HG03442 (cell line): Measurements from ENCODE around the gene RORC.
"Not testable (repeated sequence)": the region's sequence is repeated elsewhere in the genome, so short reads cannot be mapped to it uniquely, and the experiment has no call there.

Source experiments
- ATAC-seq: cut with Tn5 transposase; IDR thresholded peaks from one replicate; pipeline ENCODE4 v1.9.1; 2021; ENCODE audit warnings: mild to moderate bottlenecking, moderate library complexity; ENCODE audit not compliant: unreplicated experiment

Gene RORC

DNA sequence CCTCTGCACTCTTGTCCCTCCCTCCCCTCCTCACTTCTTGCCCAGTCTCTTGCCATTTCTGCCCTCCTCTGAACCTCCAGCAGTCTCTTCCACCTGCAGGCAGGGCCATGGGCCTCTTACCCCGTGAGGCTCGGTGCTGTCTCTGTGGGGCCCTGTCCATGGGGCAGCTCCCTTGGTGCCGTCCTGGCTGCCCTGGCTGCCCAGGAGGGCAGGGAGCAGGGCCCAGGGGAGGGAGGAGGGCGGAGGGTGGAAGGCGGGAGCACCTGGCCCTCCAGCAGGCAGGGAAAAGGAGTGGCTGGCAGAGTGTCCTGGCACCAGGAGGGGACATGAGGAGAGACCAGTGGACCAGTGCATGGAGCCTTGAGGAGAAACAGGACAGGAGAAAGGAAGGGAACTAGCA, at the start of gene RORC:
Gene RORC, minus strand, starts transcription at position 198 of the 400 bp plus-strand sequence. Its CDS starts 38 bp downstream, at position 160.
- no peak for ATAC-seq

DNA sequence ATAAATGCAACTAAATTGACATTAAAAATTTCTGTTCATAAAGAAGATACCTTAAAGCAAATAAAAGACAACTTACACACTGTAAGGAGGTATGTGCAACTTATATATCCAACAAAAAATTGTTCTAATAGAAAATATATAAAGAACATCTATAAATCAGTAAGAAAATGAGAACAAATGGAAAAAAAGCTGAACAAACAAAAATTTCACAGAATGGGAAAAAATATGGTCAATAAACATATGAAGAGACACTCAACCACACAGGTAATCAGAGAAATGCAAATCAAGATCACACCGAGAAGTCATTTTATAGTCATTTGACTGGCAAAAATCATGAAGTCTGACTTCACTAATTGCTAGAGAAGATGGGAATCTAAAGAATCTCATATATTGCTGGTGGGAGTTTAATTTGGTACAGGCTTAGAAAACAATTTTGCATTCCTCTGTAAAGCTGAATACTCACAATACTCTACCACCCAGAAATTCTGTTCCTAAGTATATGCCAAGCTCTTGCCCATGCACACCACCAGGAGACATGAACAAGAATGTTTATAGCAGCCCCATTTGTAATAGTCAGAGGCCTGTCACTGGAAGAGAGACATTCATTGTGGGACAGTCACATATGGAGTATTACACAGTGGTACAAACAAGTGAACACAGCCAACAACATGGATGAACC, 44.0 kb upstream of the RORC start:
- ATAC-seq, result no peak

DNA sequence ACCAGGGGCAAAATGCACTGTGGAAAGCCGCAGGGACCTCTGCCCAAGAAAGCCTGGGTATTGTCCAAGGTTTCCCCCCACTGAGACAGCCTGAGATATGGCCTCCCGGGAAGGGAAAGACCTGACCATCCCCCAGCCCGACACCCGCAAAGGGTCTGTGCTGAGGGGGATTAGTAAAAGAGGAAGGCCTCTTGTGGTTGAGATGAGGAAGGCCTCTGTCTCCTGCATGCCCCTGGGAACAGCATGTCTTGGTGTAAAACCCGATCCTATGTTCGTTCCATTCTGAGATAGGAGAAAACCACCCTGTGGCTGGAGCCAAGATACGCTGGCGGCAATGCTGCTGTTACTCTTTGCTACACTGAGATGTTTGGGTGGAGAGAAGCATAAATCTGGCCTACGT, 41.2 kb upstream of the RORC start:
- not testable (repeated sequence) for ATAC-seq

GRCh38 chr1:151871284-151872030, 39.9 kb upstream of the RORC start:
- ATAC-seq, result no peak

DNA sequence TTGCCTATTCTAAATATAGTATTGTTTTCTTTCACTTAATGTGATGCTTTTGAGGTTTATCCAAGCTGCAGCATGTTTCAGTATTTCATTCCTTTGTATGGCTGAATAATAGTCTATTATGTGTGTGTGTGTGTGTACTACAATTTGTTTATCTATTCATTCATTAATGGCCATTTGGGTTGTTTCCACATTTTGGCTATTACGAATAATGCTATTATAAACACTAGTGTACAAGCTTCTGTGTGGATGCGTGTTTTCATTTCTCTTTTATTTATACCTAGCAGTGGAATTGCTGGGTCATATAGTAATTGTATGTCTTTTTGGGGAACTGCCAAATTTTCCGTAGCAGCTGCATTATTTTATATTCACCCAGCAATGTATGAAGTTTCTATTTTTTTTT, 36.9 kb upstream of the RORC start:
- ATAC-seq, result no peak

DNA sequence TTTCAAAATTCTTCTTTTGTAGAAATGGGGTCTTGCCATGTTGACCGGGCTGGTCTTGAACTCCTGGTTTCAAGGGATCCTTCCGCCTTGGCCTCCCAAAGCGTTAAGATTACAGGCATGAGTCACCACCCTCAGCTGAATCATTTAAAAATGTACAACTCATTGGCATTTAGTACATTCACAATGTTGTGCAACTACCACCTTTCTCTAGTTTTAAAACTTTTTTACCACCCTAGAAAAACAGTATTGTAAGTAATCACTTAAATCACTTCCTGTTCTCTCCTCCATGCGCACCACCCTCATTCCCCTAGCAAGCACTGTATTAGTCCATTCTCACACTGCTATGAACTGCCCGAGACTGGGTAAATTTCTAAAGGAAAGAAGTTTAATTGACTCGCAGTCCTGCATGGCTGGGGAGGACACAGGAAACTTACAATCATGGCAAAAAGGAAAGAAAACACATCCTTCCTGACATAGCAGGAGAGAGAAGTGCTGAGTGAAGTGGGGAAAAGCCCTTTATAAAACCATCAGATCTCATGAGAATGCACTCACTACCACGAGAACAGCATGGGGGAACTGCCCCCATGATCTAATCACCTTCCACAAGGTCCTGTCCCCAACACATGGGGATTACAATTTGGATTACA, 36.3 kb upstream of the RORC start:
- ATAC-seq, result no peak

DNA sequence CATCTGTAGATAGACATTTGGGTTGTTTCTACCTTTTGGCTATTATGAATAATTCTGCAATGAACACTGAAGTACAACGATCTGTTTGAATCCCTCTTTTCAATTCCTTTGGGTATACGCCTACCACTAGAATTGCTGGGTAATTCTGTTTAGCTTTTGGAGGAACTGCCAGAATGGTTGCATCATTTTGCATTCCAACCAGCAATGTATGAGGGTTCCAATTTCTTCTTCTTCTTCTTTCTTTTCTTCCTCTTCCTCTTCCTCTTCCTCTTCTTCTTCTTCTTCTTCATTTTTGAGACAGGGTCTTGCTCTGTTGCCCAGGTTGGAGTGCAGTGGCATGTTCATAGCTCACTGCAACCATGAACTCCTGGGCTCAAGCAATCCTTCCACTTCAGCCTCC, 35.7 kb upstream of the RORC start:
- ATAC-seq, result no peak

- no peak for ATAC-seq
Observed at GRCh38 chr1:151864411-151864810, 32.8 kb upstream of the RORC start.

DNA sequence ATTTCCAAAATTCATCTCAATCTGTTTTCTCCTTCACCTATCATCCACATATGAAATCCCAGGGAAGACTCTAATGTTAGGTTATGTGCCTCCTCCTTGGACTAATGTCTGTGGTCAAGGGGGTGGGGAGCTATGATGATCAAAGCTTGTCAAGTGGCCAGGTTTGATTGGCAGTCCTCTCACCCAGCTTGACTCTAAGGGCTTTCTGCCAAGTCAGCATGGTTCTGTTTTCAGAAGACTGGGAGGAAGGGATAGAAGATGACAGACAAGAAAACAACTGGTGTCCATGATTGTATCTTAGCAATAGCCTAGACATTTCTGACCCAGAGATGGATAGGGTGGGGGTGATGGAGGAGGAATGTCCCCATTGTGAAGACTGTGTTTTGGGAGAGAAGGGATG, 31.0 kb upstream of the RORC start:
- no peak for ATAC-seq

DNA sequence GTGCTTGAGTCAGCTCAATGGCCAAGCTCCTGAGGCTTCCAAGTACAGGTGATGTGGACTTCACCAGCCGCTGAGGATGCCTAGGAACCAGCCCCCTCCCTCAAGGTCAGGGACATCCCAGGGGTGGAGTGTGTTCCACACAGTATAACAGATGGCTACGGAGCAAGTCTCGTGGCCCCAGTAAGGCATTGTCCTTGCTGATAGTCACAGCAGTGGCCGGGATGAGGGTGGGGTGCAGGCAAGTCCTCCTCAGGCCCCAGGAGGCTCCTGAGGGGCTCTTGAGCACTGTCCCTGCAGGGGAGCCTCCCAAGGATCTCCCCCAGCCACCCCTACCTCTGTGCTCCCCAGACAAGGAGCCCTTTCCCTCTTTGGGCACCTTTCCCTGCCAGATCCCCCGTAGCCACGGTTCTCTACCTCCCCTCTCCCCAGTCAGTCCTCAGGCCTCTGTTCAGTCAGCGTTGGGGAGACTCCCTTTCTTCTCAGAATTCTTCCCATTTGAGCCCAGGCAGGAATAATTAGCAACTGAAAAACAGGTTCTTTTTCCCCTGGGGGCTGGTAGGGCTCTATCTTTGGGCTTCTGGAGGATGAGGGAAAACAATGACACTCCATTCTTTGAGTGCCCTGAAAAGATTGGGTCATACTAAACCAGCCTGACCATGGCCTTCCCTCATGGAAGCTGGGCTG, 29.0 kb upstream of the RORC start:
- ATAC-seq, result no peak

GRCh38 chr1:151859891-151860293, 28.3 kb upstream of the RORC start:
- no peak for ATAC-seq

- ATAC-seq, result no peak
Observed at GRCh38 chr1:151858886-151859665, 27.5 kb upstream of the RORC start.

DNA sequence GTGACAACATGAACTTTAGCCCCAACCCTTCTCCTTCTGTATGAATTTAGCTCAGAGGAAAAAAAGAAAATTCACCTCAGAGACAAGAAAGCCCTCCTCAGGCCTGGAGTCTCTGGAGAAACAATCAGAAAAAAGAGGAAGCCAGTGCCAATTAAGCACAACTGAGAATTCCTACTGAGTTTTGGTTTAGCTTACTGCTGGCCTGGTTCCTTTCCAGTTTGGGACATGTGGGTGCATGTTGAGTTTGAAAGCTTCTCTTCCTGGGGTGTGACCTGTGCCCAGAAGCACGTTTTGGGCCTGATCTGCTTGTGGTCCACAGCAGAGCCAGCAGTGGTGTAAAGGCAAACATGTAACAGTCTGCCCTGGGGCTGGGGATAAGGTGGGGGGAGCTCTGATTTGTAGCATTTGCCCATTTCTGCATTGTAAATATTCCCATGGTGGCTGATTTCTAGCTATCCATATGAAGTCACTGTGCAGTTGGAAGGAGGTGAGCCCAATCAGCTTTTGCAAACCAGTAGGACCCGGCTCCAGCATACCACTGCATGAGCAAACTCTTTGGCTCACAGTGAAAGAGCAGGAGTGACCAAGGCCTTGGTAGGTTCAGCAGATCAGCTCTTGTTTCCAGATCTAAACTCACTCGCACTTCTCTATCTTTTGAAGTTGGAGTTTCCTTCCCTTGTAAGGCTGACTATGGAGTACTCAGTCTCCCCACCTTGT, 26.6 kb upstream of the RORC start:
- ATAC-seq, result no peak

DNA sequence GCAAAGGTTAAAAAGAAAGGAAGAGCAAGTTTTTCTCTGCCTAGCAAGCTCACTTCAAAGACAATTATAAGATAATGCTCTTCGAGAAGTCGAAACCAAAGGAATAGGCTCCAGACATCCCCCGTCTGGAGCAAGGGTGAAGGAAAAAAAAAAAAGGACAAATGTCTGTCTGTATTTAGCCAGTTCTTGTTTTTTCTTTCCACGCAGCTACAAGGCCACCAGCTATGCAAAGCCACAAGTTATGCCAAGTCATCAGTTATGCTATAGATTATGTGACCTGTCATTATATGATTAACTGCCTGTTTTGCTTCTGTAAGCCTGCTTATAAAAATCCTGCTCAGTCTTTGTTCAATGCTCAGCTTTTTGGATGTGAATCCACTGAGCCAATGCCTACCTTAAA, 24.3 kb upstream of the RORC start:
- no peak for ATAC-seq

- not testable (repeated sequence) for ATAC-seq
Observed at GRCh38 chr1:151855516-151855915, 23.9 kb upstream of the RORC start.

DNA sequence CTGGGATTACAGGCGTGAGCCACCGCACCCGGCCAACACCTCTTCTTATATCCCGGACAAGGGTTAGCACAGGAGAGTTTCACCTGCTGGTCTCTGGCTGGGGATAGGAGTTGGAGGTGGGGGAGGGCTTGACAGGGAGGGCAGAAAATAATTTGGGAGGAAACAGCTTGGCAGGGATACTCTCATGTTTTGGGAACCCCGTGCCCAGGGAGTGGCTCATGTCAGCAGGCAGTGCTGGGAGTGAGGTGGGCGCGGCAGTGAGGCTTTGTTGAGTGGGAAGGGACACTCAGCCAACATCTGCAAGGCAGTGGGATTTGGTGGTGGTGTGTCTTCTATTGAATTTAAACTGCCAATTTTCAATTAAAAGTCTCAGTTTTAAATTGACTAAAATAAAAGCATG, 23.1 kb upstream of the RORC start:
- no peak for ATAC-seq

DNA sequence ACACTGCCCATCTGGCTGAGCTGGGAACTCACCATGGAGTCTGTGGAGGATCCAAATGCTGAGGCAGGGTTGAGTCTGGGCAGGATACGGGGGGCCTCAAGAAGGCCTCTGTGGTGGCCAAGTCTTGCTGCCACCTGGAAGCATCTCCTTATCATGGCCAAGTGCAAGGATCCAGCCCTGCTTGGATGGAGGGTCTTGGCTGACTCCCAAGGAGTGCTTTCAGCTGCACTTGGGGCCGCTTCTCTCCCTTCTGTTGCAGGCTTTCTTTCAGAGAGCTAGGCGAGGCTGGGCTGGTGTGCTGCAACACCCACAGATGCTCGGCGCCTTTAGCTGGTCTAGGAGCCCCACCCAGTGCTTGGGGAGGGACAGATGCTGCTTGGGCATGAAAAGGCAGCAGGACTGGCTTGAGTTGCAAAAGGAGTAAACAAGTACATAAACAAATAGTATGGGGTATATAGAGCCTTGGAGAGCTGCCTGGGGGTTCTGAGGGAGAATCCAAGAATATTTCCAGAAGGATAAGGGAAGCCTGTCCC, 21.9 kb upstream of the RORC start, which contains the start of gene THEM5:
Gene THEM5, minus strand, starts transcription at position 302 of the 533 bp plus-strand sequence. Its CDS starts 147 bp downstream, at position 155.
- ATAC-seq, result no peak

DNA sequence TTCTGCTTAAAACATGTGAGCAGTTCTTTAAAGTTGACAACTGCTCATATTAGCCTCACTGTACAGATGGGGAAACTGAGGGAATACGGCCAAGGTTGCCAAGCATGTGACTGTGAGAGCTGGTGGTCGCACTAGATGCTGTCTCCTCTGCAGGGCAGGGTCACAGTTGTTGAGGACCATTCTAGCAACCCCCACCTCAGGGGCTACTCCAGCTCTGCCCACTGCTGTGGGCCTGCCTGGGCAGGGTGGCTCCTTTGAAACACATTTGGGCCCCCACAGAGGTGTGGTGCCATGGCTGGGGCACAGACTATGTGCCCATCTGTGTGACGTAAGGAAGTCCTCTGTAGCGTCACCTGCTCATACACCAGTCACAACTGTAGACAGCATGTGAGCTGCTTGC, 21.1 kb upstream of the RORC start:
- ATAC-seq, result no peak

DNA sequence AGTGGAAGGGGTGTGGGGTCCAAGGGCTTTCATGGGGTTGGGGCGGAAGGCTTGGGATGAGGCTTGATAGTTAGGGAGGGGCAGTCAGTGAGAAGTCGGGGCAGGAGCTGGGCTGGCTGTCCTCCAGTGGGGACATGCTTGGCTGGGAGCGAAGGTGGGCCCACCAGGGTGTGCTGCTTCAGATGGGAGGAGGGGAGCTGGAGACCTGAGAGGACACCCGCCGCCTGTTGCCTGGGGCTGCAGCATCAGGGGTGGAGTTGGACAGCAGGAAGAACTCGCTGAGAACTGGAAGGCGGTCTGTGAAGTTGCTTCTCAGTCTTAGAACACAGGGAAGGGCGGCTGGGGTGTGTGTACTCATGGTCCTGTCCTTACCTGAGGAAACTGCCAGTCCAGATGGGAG, 20.3 kb upstream of the RORC start:
- ATAC-seq, result no peak

DNA sequence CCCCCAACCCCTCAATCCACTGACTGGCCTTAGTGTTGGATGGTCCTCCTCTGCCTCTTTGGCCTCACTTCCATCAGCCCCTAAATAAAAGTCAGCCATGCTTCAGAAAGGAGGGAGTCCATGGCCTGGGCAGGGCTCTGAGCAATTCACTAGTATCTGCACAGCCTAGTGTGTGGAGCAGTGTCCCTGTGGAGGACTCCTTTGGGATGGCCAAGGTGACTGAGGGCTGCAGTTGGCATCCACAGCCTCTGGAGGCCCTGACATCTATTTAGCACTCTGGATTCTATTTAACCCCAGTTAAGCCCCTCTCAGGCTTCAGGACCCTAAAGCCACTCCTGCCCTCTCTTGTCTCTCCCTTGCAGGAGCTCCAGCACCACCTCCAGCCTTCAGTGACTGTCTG, 18.3 kb upstream of the RORC start:
- no peak for ATAC-seq
